RWPE1 (cell line): ENCODE data around the gene CDC34.
A peak's percentile ranks its signal among the peaks of the same experiment; 100 is the strongest.

ENCODE experiments used
- CTCF ChIA-PET: fragments of 350-600 bp; sonication (Branson Sonifier 250); formaldehyde crosslinking; extraction: SDS; loops from one replicate; lab custom pipeline; 2021; lab: Yijun Ruan, JAX
- POLR2A ChIA-PET: fragments of 400-600 bp; formaldehyde crosslinking; extraction: SDS; loops from one replicate; lab custom pipeline; 2020; ENCODE audit warnings: antibody characterized with exemption; ENCODE audit not compliant: low non-redundant PET; lab: Yijun Ruan, JAX
- DNase-seq: peaks from one replicate; pipeline ENCODE4 v3.0.0; 2012; ENCODE audit warnings: low spot score
- H3K27ac ChIP-seq: fragments of 450-650 bp; 2 replicates; pipeline ENCODE4 v1.5.1; 2017
- TF ChIP-seq, protein P1 (sequence below): fragments of 450-650 bp; conservative IDR thresholded peaks from 2 replicates; pipeline ENCODE4 v1.5.1; 2017; ENCODE audit warnings: low read depth, mild to moderate bottlenecking

The CDC34 gene

DNA sequence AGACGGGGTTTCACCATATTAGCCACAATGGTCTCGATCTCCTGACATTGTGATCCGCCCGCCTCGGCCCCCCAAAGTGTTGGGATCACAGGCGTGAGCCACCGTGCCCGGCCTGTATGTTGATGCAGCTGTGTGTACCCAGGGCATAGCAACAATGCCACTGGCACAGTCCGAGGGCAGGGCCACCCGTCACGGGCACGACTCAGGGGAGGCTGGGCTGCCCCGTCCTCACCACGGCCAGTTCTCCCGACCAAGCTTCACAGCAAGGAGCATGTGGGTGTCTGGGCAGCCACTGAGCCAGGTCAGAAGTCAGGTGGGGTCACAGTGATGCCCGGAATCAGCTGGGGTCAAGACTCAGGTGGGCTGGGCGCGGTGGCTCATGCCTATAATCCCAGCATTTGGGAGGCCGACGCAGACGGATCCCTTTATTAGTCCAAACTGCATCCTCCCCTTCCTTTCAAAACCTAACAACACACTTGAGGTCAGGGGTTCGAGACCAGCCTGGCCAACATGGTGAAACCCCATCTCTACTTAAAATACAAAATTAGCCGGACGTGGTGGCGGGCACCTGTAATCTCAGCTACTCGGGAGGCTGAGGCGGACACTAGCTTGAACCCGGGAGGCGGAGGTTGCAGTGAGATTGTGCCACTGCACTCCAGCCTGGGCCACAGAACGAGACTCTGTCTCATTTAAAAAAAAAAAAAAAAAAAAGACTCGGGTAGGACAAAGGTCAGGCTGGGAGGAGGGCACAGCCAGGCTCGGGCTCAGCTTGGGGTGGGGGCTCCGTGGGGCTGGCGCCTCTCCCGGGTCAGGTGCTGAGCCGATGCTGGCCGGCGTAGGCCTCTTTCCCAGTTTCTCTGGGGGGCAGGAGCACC lies 1.2 kb upstream of the CDC34 start:
- POLR2A ChIA-PET = interaction anchor here (0.6 kb wide), 2 partner anchors 8 to 62 kb away, joined by 3 read pairs; no protein-coding TSS in a partner anchor
- CTCF ChIA-PET = interaction anchor here (1.0 kb wide), 1 partner anchor 35 kb away, joined by 3 read pairs; no protein-coding TSS in a partner anchor
- H3K27ac ChIP-seq = peak overlapping the region; percentile 90
- TF ChIP-seq, protein P1, sequence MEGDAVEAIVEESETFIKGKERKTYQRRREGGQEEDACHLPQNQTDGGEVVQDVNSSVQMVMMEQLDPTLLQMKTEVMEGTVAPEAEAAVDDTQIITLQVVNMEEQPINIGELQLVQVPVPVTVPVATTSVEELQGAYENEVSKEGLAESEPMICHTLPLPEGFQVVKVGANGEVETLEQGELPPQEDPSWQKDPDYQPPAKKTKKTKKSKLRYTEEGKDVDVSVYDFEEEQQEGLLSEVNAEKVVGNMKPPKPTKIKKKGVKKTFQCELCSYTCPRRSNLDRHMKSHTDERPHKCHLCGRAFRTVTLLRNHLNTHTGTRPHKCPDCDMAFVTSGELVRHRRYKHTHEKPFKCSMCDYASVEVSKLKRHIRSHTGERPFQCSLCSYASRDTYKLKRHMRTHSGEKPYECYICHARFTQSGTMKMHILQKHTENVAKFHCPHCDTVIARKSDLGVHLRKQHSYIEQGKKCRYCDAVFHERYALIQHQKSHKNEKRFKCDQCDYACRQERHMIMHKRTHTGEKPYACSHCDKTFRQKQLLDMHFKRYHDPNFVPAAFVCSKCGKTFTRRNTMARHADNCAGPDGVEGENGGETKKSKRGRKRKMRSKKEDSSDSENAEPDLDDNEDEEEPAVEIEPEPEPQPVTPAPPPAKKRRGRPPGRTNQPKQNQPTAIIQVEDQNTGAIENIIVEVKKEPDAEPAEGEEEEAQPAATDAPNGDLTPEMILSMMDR = no peak
- DNase-seq = no peak

DNA sequence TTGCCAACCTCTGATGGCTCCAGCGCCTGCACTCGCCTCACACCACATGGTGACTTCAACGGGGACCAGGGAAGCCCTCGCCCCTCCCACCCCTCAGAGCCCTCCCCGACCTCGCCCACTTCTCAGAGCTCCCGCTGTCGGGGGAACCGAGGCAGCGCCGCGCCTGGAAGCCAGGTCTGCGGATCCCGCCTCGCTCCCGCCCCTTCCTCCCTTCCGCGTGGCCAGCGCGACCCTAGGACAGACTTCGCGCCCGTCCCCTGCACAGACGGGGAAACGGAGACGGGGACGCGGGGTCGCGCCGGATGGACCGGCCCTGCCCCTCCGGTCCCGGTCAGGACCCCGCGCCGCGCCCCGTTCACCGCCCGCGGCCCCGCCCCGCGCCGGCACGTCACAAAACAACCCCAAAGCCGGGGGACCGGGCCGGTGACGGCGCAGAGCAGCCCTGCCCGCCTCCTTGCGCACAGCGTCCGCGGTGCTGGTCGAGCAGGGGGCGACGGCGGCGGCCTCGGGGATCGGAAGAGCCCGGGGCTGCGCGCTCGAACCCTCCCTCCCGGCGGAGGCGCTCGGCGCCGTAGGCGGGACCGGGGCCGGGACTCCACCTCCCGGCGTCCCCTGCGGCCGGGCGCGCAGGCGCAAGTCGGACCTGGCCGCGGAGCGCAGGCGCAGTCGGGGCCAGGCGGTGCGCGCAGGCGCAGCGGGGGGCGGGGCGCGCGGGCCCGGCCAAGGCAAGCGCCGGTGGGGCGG lies 379 bp upstream of the CDC34 start:
- ChIA-PET POLR2A (interaction anchor here (0.6 kb wide), 1 partner anchor 9 kb away, joined by 3 read pairs; no protein-coding TSS in a partner anchor), CTCF (interaction anchor here (1.0 kb wide), 1 partner anchor 36 kb away, joined by 3 read pairs; no protein-coding TSS in a partner anchor)
- peak overlapping the region; percentile 90 for H3K27ac ChIP-seq
- peak; percentile 94 for DNase-seq
- TF ChIP-seq, protein P1 = no peak

DNA sequence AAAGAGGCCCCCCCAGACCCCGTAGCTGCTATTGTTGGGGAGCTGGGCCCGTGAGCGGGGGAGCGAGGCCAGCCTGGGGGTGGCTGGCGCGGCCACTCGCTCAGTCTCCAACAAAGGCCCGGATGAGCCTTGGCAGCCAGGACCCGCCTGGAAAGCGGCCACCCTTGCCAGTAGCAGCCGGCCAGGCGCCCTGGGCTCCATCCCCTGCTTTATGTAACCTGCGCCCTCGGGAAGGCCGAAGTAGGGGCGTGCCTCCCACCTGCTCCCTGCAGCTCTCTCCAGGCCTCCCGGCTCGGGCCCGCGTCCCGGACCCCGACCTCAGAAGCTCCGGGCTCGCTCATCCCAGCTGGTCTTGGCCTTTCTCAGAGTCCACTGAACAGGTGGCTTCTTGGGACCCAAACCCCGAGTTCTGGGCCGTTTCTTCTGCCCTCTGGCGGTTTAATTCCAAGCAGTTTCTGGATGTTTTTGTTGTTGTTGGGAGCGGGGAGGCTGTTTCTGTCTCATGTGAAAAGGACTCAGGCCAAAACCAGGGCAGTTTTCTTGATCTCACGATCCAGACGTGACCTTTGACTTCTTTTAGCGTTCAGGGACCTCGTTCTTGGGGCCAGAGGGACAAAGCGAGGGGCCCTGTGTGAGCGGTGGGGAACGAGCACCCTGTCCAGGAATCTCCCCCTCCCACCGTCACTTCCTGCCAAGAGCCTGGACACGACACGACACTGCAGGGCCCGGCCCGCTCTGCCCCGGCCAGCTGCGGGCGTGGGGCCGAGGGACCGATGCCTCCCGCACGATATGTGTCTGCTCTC lies 1.2 kb downstream of the CDC34 start:
- H3K27ac ChIP-seq = peak overlapping the region; percentile 90
- ChIA-PET POLR2A (interaction anchor here (0.6 to 1.2 kb wide), 5 partner anchors 10 to 140 kb away, joined by 3 to 5 read pairs (median 3); partner anchors contain the start of gene BSG), CTCF (interaction anchor here (0.6 to 0.7 kb wide), 3 partner anchors 22 to 168 kb away, joined by 3 to 5 read pairs (median 3); no protein-coding TSS in a partner anchor)
- TF ChIP-seq, protein P1 = peak; percentile 57
- peak; percentile 26 for DNase-seq

DNA sequence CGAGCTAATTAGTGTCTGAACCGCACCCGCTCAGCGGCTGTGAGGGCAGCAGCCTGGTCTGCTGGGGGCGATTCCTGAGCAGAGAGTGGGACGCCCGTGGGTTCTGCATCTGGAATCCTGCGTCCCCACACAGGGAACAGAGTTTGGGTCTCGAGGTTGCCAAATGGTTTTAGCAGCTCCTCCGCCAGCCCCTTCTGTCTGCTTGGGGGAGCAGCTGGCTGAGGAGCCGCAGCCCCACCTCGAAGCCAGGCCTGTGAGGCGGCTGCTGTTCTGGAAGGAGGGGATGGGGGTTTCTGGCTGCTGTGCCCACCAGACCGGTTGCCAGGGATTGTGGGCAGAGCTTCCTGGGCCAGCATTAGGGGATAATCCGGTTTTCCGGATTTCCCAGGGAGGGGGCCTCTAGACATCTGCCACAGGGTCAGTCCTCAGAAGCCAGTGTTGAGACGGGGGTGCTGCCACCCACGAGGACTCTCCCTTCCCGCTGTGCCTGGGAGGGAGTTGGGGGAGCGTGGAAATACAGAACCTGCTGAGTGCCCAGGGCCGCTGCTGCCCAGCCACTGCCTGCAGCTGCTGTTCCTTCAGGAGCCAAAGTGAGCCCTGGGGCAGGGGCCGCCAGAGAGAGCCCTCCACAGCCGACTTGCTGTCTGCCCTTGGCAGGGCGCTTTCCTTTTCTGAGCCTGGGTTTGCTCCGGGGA lies 2.0 kb downstream of the CDC34 start:
- ChIA-PET CTCF (interaction anchor here (0.7 kb wide), 3 partner anchors 23 to 43 kb away, joined by 3 to 5 read pairs (median 3); no protein-coding TSS in a partner anchor), POLR2A (no interaction called here)
- TF ChIP-seq, protein P1 = no peak

DNA sequence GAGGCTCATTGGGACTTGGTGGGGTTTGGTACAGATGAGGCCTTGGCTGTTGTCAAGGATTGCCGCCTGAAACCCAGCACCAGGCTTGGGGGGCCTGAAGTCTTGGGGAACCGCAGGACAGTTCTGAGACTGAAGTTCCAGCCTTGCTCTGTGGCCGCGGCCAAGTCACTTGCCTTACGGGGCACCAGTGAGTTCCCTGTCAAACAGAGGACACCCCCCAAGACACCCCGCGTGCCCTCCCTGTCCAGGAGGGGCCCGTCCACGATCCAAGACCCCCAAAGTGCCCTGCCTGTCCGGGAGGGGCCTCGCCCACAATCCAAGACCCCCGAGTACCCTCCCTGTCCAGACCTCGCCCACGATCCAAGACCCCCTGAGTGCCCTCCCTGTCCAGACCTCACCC lies 2.5 kb downstream of the CDC34 start:
- CTCF ChIA-PET = interaction anchor here (0.7 kb wide), 1 partner anchor 42 kb away, joined by 3 read pairs; no protein-coding TSS in a partner anchor

More for the DNA sequence above, 2.0 kb downstream of the CDC34 start:
- DNase-seq = no peak
- peak overlapping the region; percentile 90 for H3K27ac ChIP-seq

More for the DNA sequence above, 2.5 kb downstream of the CDC34 start:
- POLR2A ChIA-PET = no interaction called here
- TF ChIP-seq, protein P1 = no peak
- peak overlapping the region; percentile 90 for H3K27ac ChIP-seq
- DNase-seq = no peak
